HepG2 (cell line): Measurements from ENCODE around the gene FALEC. TPM values are rescaled to one million over a fixed set of nuclear protein-coding genes. Genes with fewer than 3 reads are reported as not detected.

ENCODE experiments used
- ATF7 ChIP-seq, 2 experiments: fragments of 450-650 bp in 1 of 2; sonication (generic) in 1 of 2; formaldehyde crosslinking in 1 of 2; IDR thresholded peaks; 2 replicates each; pipeline versions ENCODE4 v1.4.0 to v1.6.1; 2016 to 2020; ENCODE audit warnings: antibody characterized with exemption in 1 of 2, mild to moderate bottlenecking in 1 of 2, missing genetic modification reagents in 1 of 2
- ELF1 ChIP-seq: sonication (generic); formaldehyde crosslinking; IDR thresholded peaks from 2 replicates; pipeline ENCODE4 v1.4.0; 2020; ENCODE audit warnings: missing genetic modification reagents
- KAT8 ChIP-seq: IDR thresholded peaks from 2 replicates; pipeline ENCODE4 v1.6.1; 2016; ENCODE audit warnings: missing genetic modification reagents, missing compliant biosample characterization
- MLXIP ChIP-seq: sonication (generic); formaldehyde crosslinking; IDR thresholded peaks from 2 replicates; pipeline ENCODE4 v1.9.0; 2021; ENCODE audit warnings: missing genetic modification reagents, borderline replicate concordance
- YEATS2 ChIP-seq: sonication (generic); formaldehyde crosslinking; IDR thresholded peaks from 2 replicates; pipeline ENCODE4 v1.4.0; 2020; ENCODE audit warnings: missing genetic modification reagents, borderline replicate concordance
- ZNF224 ChIP-seq: sonication (generic); formaldehyde crosslinking; IDR thresholded peaks from 2 replicates; pipeline ENCODE4 v1.5.0; 2020; ENCODE audit warnings: mild to moderate bottlenecking, missing genetic modification reagents
- ZNF704 ChIP-seq: sonication (generic); formaldehyde crosslinking; IDR thresholded peaks from 2 replicates; pipeline ENCODE4 v1.8.1; 2023; ENCODE audit warnings: mild to moderate bottlenecking, inconsistent platforms, moderate library complexity, missing genetic modification reagents, borderline replicate concordance
- ZNF737 ChIP-seq: sonication (generic); formaldehyde crosslinking; IDR thresholded peaks from 2 replicates; pipeline ENCODE4 v1.5.0; 2020; ENCODE audit warnings: missing genetic modification reagents, mild to moderate bottlenecking, borderline replicate concordance
- ZNF841 ChIP-seq: sonication (generic); formaldehyde crosslinking; IDR thresholded peaks from 2 replicates; pipeline ENCODE4 v1.8.1; 2023; ENCODE audit warnings: missing genetic modification reagents, borderline replicate concordance
- polyA plus RNA-seq, 8 experiments: library from polyadenylated mRNA; depleted of rRNA in 3 of 8; stranded (reverse) in 7 of 8; unstranded in 1 of 8; fragments of >200 nt; fragmentation: Illumina TruSeq in 4 of 8; extraction: Trizol in 4 of 8; gene quantifications; 2 replicates each; pipeline versions ENCODE4 v1.2.1 to v1.2.3, GENCODE V29; 2011 to 2016; ENCODE audit warnings: low read depth in 4 of 8, missing spikeins in 1 of 8, mixed read lengths in 1 of 8; ENCODE audit not compliant: insufficient read depth in 1 of 8
- total RNA-seq, 5 experiments: library from RNA; depleted of rRNA; stranded (reverse); fragments of >200 nt; fragmentation: Illumina TruSeq; extraction: Trizol; gene quantifications; 2 replicates each; pipeline ENCODE4 v1.2.3, GENCODE V29; 2016; ENCODE audit warnings: low read depth in 1 of 5
- TF ChIP-seq, protein P1 (sequence below), 2 experiments: fragments of 450-650 bp in 1 of 2; sonication (generic) in 1 of 2; formaldehyde crosslinking in 1 of 2; IDR thresholded peaks; 2 replicates each; pipeline versions ENCODE4 v1.6.1 to v1.8.0; 2016 to 2022; ENCODE audit warnings: antibody characterized with exemption in 1 of 2, mild to moderate bottlenecking in 1 of 2, missing genetic modification reagents in 1 of 2

The FALEC gene
- total and polyA plus RNA-seq, 2 of the 13 experiments (the other 11 are each of a cell fraction or from before 2014, with no cell fraction given), result 0.33 to 0.71 TPM

- TF ChIP-seq ATF7 (IDR thresholded peaks at IDR 0.05), result no peak
- no peak for TF ChIP-seq ATF7 (CRISPR knock-in tag; IDR thresholded peaks at IDR 0.05)
- TF ChIP-seq ZNF704 (CRISPR knock-in tag), result no peak
- 0 out of 2 replicates have a peak, but pooled peaks have one; percentile 53 for TF ChIP-seq ZNF224
- TF ChIP-seq ELF1 (CRISPR knock-in tag), result no peak
- TF ChIP-seq KAT8 (CRISPR knock-in tag), result no peak
- TF ChIP-seq, protein P1, sequence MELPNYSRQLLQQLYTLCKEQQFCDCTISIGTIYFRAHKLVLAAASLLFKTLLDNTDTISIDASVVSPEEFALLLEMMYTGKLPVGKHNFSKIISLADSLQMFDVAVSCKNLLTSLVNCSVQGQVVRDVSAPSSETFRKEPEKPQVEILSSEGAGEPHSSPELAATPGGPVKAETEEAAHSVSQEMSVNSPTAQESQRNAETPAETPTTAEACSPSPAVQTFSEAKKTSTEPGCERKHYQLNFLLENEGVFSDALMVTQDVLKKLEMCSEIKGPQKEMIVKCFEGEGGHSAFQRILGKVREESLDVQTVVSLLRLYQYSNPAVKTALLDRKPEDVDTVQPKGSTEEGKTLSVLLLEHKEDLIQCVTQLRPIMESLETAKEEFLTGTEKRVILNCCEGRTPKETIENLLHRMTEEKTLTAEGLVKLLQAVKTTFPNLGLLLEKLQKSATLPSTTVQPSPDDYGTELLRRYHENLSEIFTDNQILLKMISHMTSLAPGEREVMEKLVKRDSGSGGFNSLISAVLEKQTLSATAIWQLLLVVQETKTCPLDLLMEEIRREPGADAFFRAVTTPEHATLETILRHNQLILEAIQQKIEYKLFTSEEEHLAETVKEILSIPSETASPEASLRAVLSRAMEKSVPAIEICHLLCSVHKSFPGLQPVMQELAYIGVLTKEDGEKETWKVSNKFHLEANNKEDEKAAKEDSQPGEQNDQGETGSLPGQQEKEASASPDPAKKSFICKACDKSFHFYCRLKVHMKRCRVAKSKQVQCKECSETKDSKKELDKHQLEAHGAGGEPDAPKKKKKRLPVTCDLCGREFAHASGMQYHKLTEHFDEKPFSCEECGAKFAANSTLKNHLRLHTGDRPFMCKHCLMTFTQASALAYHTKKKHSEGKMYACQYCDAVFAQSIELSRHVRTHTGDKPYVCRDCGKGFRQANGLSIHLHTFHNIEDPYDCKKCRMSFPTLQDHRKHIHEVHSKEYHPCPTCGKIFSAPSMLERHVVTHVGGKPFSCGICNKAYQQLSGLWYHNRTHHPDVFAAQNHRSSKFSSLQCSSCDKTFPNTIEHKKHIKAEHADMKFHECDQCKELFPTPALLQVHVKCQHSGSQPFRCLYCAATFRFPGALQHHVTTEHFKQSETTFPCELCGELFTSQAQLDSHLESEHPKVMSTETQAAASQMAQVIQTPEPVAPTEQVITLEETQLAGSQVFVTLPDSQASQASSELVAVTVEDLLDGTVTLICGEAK (IDR thresholded peaks at IDR 0.05), result no peak
- TF ChIP-seq, protein P1 (CRISPR knock-in tag; IDR thresholded peaks at IDR 0.05), result 0 out of 2 replicates have a peak, but pooled peaks have one; percentile 51
- no peak for TF ChIP-seq ZNF841
- no peak for TF ChIP-seq MLXIP
- TF ChIP-seq YEATS2 (CRISPR knock-in tag), result 0 out of 2 replicates have a peak, but pooled peaks have one; percentile 3
- TF ChIP-seq ZNF737 (CRISPR knock-in tag), result 0 out of 2 replicates have a peak, but pooled peaks have one; percentile 5
- TF ChIP-seq, all 625 proteins: peak for 13
These were observed 17.3 kb downstream of the FALEC start (continued) for GRCh38 chr1:150532860-150533259.
